OCI-LY3 (cell line): ENCODE data around the gene C5orf47.

Experiments
- H2AFZ ChIP-seq: fragments of 200-600, 300-600 bp; shearing (Covaris generic); 2 replicates; pipeline ENCODE4 v1.6.0; 2014; ENCODE audit warnings: antibody characterized with exemption, low read depth, low read length
- H3K27ac ChIP-seq: fragments of 200-600, 300-600 bp; sonication (generic); 2 replicates; pipeline ENCODE4 v1.5.1; 2014; ENCODE audit warnings: mild to moderate bottlenecking, low read length, moderate library complexity, mixed read lengths
- H3K27me3 ChIP-seq: fragments of 200-600, 300-600 bp; sonication (generic); 2 replicates; pipeline ENCODE4 v1.6.1; 2014; ENCODE audit warnings: low read depth, low read length, mixed read lengths
- H3K36me3 ChIP-seq: fragments of 200-600, 300-600 bp; sonication (generic); replicated peaks from 2 replicates; pipeline ENCODE3; 2014; ENCODE audit warnings: low read depth, low read length, mixed read lengths
- H3K4me1 ChIP-seq: fragments of 300-600, 200-600 bp; sonication (generic); 2 replicates; pipeline ENCODE4 v1.6.1; 2014; ENCODE audit warnings: low read length, mixed read lengths
- H3K4me2 ChIP-seq: fragments of 200-600, 300-600 bp; sonication (generic); 2 replicates; pipeline ENCODE4 v1.6.1; 2014; ENCODE audit warnings: low read length, mixed read lengths
- H3K4me3 ChIP-seq: fragments of 300-600, 200-600 bp; sonication (generic); 2 replicates; pipeline ENCODE4 v1.5.1; 2014; ENCODE audit warnings: antibody characterized with exemption, mild to moderate bottlenecking, low read length, moderate library complexity
- H3K79me2 ChIP-seq: fragments of 300-600, 200-600 bp; shearing (Covaris generic); 2 replicates; pipeline ENCODE4 v1.6.1; 2014; ENCODE audit warnings: mild to moderate bottlenecking, low read length, mixed read lengths
- H3K9ac ChIP-seq: fragments of 300-600, 200-600 bp; shearing (Covaris generic); 2 replicates; pipeline ENCODE4 v1.6.0; 2014; ENCODE audit warnings: mild to moderate bottlenecking, low read length, moderate library complexity
- H3K9me3 ChIP-seq: fragments of 200-600, 300-600 bp; shearing (Covaris generic); 2 replicates; pipeline ENCODE4 v1.6.1; 2014; ENCODE audit warnings: low read length, mixed read lengths; ENCODE audit not compliant: insufficient read depth
- H4K20me1 ChIP-seq: fragments of 200-600, 300-600 bp; sonication (generic); 2 replicates; pipeline ENCODE4 v1.6.1; 2016; ENCODE audit warnings: low read length, mixed read lengths; ENCODE audit not compliant: insufficient read depth
- CTCF ChIP-seq: fragments of 200-600, 300-600 bp; sonication (generic); IDR thresholded peaks from 2 replicates; pipeline ENCODE4 v1.5.1; 2014; ENCODE audit warnings: antibody characterized with exemption, low read length, low read depth
- EZH2phosphoT487 ChIP-seq: fragments of 200-600 bp; shearing (Covaris generic); IDR thresholded peaks from 2 replicates; pipeline ENCODE4 v1.6.1; 2018; ENCODE audit warnings: antibody characterized with exemption, mixed run types, low read depth

C5orf47 gene

GRCh38 chr5:173997331-173997730, 8.4 kb downstream of the C5orf47 start:
- TF ChIP-seq EZH2phosphoT487 (no peak), CTCF (no peak)

GRCh38 chr5:173998531-173998930, 9.6 kb downstream of the C5orf47 start:
- H3K4me1 ChIP-seq: no peaks in the 10 kb centered on the region
- H3K9ac ChIP-seq: no peak overlapping the region
- no peaks in the 10 kb centered on the region for H3K79me2 ChIP-seq
- no peak for TF ChIP-seq CTCF
- no peak for TF ChIP-seq EZH2phosphoT487
- no peaks in the 10 kb centered on the region for H3K36me3 ChIP-seq
- H3K4me2 ChIP-seq: no peak overlapping the region
- peaks cover 60% of the 10 kb centered on the region for H3K27me3 ChIP-seq
- H2AFZ ChIP-seq: no peak overlapping the region
- H3K27ac ChIP-seq: no peak overlapping the region
- no peaks in the 10 kb centered on the region for H4K20me1 ChIP-seq
- H3K4me3 ChIP-seq: no peak overlapping the region
- no peaks in the 10 kb centered on the region for H3K9me3 ChIP-seq

More at GRCh38 chr5:173997331-173997730, 8.4 kb downstream of the C5orf47 start:
- H3K9ac ChIP-seq: no peak overlapping the region
- H3K36me3 ChIP-seq: no peaks in the 10 kb centered on the region
- H2AFZ ChIP-seq: no peak overlapping the region
- no peaks in the 10 kb centered on the region for H4K20me1 ChIP-seq
- H3K4me3 ChIP-seq: no peak overlapping the region
- no peak overlapping the region for H3K27ac ChIP-seq
- peaks cover 53% of the 10 kb centered on the region for H3K27me3 ChIP-seq
- no peaks in the 10 kb centered on the region for H3K79me2 ChIP-seq
- no peaks in the 10 kb centered on the region for H3K4me1 ChIP-seq
- no peak overlapping the region for H3K4me2 ChIP-seq
- H3K9me3 ChIP-seq: no peaks in the 10 kb centered on the region

- H3K27me3 ChIP-seq: peaks cover 66% of the 10 kb centered on the region
- H3K4me1 ChIP-seq: no peaks in the 10 kb centered on the region
- H4K20me1 ChIP-seq: no peaks in the 10 kb centered on the region
Measured at GRCh38 chr5:174000076-174000475, 11.1 kb downstream of the C5orf47 start.

GRCh38 chr5:174003795-174004194, 14.8 kb downstream of the C5orf47 start:
- Histone ChIP-seq H3K4me1 (no peaks in the 10 kb centered on the region), H2AFZ (no peak overlapping the region), H4K20me1 (no peaks in the 10 kb centered on the region), H3K4me3 (no peak overlapping the region), H3K9me3 (no peaks in the 10 kb centered on the region), H3K9ac (no peak overlapping the region), H3K79me2 (no peaks in the 10 kb centered on the region), H3K27me3 (peaks cover 41% of the 10 kb centered on the region), H3K4me2 (no peak overlapping the region), H3K36me3 (no peaks in the 10 kb centered on the region), H3K27ac (no peak overlapping the region)
- TF ChIP-seq CTCF (no peak), EZH2phosphoT487 (no peak)

More at GRCh38 chr5:174000076-174000475, 11.1 kb downstream of the C5orf47 start:
- no peaks in the 10 kb centered on the region for H3K79me2 ChIP-seq
- H3K27ac ChIP-seq: no peak overlapping the region
- TF ChIP-seq EZH2phosphoT487: no peak
- TF ChIP-seq CTCF: no peak
- no peak overlapping the region for H3K4me2 ChIP-seq
- H3K9me3 ChIP-seq: no peaks in the 10 kb centered on the region
- H3K36me3 ChIP-seq: no peaks in the 10 kb centered on the region
- H2AFZ ChIP-seq: no peak overlapping the region
- no peak overlapping the region for H3K4me3 ChIP-seq
- H3K9ac ChIP-seq: no peak overlapping the region
